GM19452 (cell line): ENCODE measurements around the gene PLEKHA8.
"Not testable (repeated sequence)": the region's sequence is repeated elsewhere in the genome, so short reads cannot be mapped to it uniquely, and the experiment has no call there.

ENCODE experiments used
- ATAC-seq: cut with Tn5 transposase; IDR thresholded peaks from one replicate; pipeline ENCODE4 v1.9.1; 2021; ENCODE audit not compliant: unreplicated experiment

PLEKHA8 gene

GRCh38 chr7:30098599-30098998 lies 70.4 kb downstream of the PLEKHA8 start:
- ATAC-seq, result not testable (repeated sequence)

- no peak for ATAC-seq
Measured at GRCh38 chr7:30102281-30102680, 74.1 kb downstream of the PLEKHA8 start.

- ATAC-seq, result no peak
Measured at GRCh38 chr7:30104157-30104556, 75.9 kb downstream of the PLEKHA8 start.

- no peak for ATAC-seq
Measured at GRCh38 chr7:30112103-30112713, 84.0 kb downstream of the PLEKHA8 start.

GRCh38 chr7:30113144-30113543 lies 84.9 kb downstream of the PLEKHA8 start:
- ATAC-seq, result no peak

GRCh38 chr7:30114536-30115238 lies 86.5 kb downstream of the PLEKHA8 start:
- no peak for ATAC-seq

GRCh38 chr7:30115709-30116297 lies 87.6 kb downstream of the PLEKHA8 start:
- ATAC-seq, result no peak

GRCh38 chr7:30116771-30117170 lies 88.6 kb downstream of the PLEKHA8 start:
- no peak for ATAC-seq

GRCh38 chr7:30117896-30118295 lies 89.7 kb downstream of the PLEKHA8 start:
- ATAC-seq, result no peak

- ATAC-seq, result no peak
Measured at GRCh38 chr7:30119890-30120577, 91.8 kb downstream of the PLEKHA8 start.

GRCh38 chr7:30133736-30134610 lies 105.8 kb downstream of the PLEKHA8 start:
- no peak for ATAC-seq

- peak; percentile 84 for ATAC-seq
Measured at GRCh38 chr7:30134611-30135300, 106.5 kb downstream of the PLEKHA8 start, which contains the start of gene MTURN. MTURN (plus strand) TSS chr7:30134986; CDS start chr7:30135137, 151 bp downstream.

- ATAC-seq, result peak; percentile 32
Measured at GRCh38 chr7:30135301-30136116, 107.3 kb downstream of the PLEKHA8 start.

- ATAC-seq, result no peak
Measured at GRCh38 chr7:30136117-30136731, 108.0 kb downstream of the PLEKHA8 start.

GRCh38 chr7:30136743-30137485 lies 108.7 kb downstream of the PLEKHA8 start:
- no peak for ATAC-seq

- no peak for ATAC-seq
Measured at GRCh38 chr7:30139836-30140384, 111.7 kb downstream of the PLEKHA8 start.

GRCh38 chr7:30140456-30140855 lies 112.2 kb downstream of the PLEKHA8 start:
- no peak for ATAC-seq

GRCh38 chr7:30142710-30143109 lies 114.5 kb downstream of the PLEKHA8 start:
- no peak for ATAC-seq
